ENCODE measurements around the gene PHLPP2. TPM values are rescaled to one million over a fixed set of nuclear protein-coding genes. Genes with fewer than 3 reads are reported as not detected.

PHLPP2 gene, protein sequence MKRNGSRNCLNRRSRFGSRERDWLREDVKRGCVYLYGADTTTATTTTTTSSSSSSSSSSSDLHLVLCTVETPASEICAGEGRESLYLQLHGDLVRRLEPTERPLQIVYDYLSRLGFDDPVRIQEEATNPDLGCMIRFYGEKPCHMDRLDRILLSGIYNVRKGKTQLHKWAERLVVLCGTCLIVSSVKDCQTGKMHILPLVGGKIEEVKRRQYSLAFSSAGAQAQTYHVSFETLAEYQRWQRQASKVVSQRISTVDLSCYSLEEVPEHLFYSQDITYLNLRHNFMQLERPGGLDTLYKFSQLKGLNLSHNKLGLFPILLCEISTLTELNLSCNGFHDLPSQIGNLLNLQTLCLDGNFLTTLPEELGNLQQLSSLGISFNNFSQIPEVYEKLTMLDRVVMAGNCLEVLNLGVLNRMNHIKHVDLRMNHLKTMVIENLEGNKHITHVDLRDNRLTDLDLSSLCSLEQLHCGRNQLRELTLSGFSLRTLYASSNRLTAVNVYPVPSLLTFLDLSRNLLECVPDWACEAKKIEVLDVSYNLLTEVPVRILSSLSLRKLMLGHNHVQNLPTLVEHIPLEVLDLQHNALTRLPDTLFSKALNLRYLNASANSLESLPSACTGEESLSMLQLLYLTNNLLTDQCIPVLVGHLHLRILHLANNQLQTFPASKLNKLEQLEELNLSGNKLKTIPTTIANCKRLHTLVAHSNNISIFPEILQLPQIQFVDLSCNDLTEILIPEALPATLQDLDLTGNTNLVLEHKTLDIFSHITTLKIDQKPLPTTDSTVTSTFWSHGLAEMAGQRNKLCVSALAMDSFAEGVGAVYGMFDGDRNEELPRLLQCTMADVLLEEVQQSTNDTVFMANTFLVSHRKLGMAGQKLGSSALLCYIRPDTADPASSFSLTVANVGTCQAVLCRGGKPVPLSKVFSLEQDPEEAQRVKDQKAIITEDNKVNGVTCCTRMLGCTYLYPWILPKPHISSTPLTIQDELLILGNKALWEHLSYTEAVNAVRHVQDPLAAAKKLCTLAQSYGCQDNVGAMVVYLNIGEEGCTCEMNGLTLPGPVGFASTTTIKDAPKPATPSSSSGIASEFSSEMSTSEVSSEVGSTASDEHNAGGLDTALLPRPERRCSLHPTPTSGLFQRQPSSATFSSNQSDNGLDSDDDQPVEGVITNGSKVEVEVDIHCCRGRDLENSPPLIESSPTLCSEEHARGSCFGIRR (N-terminal part only)
- total RNA-seq: 2.9 and 4.9 TPM in 2 replicates

GRCh38 chr16:71724320-71724751 is at the start of gene PHLPP2:
Gene PHLPP2 (minus strand): TSS chr16:71724701. CDS start chr16:71714795, 9,906 bp downstream.

GRCh38 chr16:71626018-71626857 is 98.3 kb downstream of the PHLPP2 start, which contains the start of gene MARVELD3:
Gene MARVELD3 (plus strand): TSS chr16:71626184. CDS start chr16:71626230, 46 bp downstream.

Other genes starting within 250 kb of the PHLPP2 start
- 1.1 and 1.5 TPM in 2 replicates for gene ZNF19, start 235.4 kb downstream of the PHLPP2 start, total RNA-seq
- not detected in 2 replicates for gene CHST4, start 198.3 kb downstream of the PHLPP2 start, total RNA-seq
- not detected in 2 replicates for gene TAT, start 147.6 kb downstream of the PHLPP2 start, total RNA-seq
- 0.12 TPM in 1 of 2 replicates, not detected in the other for gene MARVELD3, start 98.5 kb downstream of the PHLPP2 start, total RNA-seq
- gene AP1G1, start 84.1 kb upstream of the PHLPP2 start, total RNA-seq: 46.0 and 47.8 TPM in 2 replicates
- 9.2 and 11.6 TPM in 2 replicates for gene ATXN1L, start 121.3 kb upstream of the PHLPP2 start, total RNA-seq
- gene ZNF821, start 159.5 kb upstream of the PHLPP2 start, total RNA-seq: 10.2 and 16.3 TPM in 2 replicates
- gene IST1, start 170.8 kb upstream of the PHLPP2 start, total RNA-seq: 129 and 147 TPM in 2 replicates